Thyroid gland (tissue), 4 donors: ENCODE results near the gene LILRB2. TPM values are rescaled to one million over a fixed set of nuclear protein-coding genes. Genes with fewer than 3 reads are reported as not detected.

ENCODE experiments used
- DNase-seq, 2 donors: peaks; one replicate each; pipeline ENCODE4 v3.0.0-alpha.2; 2019
- H3K27ac ChIP-seq, 3 donors: fragments of 200-600 bp; sonication (generic); 1 replicate in 2 of 3; 2 replicates in 1 of 3; pipeline ENCODE4 v1.5.1; 2016 to 2019; ENCODE audit warnings: mild to moderate bottlenecking in 1 of 3, moderate library complexity in 1 of 3
- H3K27me3 ChIP-seq: fragments of 200-600 bp; sonication (generic); one replicate; pipeline ENCODE4 v1.5.1; 2019
- H3K36me3 ChIP-seq, 2 donors: fragments of 200-600 bp; sonication (generic); one replicate each; pipeline ENCODE4 v1.5.1; 2016 to 2019
- H3K4me1 ChIP-seq, 2 donors: fragments of 200-600 bp; sonication (generic); one replicate each; pipeline ENCODE4 v1.5.1; 2017 to 2019
- H3K4me3 ChIP-seq, 3 donors: fragments of 200-600 bp; sonication (generic); replicated peaks in 1 of 3; 1 replicate in 2 of 3; 2 replicates in 1 of 3; pipeline ENCODE4 v1.5.1; 2016; ENCODE audit warnings: mild to moderate bottlenecking in 1 of 3
- H3K9me3 ChIP-seq: fragments of 200-600 bp; sonication (generic); one replicate; pipeline ENCODE4 v1.5.1; 2017
- POLR2A ChIP-seq, 2 donors: fragments of 450-650 bp; IDR thresholded peaks; one replicate each; pipeline ENCODE4 v1.6.1; 2017; ENCODE audit warnings: antibody characterized with exemption in 2 of 2, mild to moderate bottlenecking in 2 of 2, moderate library complexity in 1 of 2
- WGBS, 2 donors: methylation state at CpG; one replicate each; pipeline ENCODE4 v1.1.5; 2017; 5-methylcytosine and 5-hydroxymethylcytosine counted together
- intact Hi-C: fragments of 100-400 bp; cut with DNase I; formaldehyde crosslinking; loops from one replicate; pipeline ENCODE4 v1.15.1; 2023
- total RNA-seq, 4 donors: library from RNA; depleted of rRNA; stranded (reverse); fragments of >200 nt; gene quantifications; one replicate each; pipeline ENCODE4 v1.2.3, GENCODE V29; 2016
- TF ChIP-seq, protein P1 (sequence below), 6 experiments: fragments of 200-600 bp in 3 of 6; fragments of 450-650 bp in 3 of 6; sonication (generic) in 3 of 6; IDR thresholded peaks; one replicate each; pipeline ENCODE4 v1.5.1; 2016 to 2019; ENCODE audit warnings: antibody characterized with exemption in 6 of 6, mild to moderate bottlenecking in 2 of 6, inconsistent platforms in 1 of 6, moderate library complexity in 1 of 6

The LILRB2 gene
- total RNA-seq, 4 donors from 2014 or later: 0.67 to 2.0 (median 1.1) TPM

DNA sequence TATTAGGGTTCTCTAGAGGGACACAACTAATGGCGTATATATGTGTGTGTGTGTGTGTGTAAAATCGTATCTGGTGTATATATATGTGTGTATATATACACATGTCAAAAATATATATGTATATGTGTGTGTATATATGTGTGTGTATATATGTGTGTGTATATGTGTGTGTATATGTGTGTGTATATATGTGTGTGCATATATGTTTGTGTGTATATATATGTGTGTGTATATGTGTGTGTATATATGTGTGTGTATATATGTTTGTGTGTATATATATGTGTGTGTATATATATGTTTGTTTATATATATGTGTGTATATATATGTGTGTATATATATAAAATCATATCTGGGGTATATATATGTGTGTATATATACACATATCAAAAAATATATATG is 18.4 kb downstream of the LILRB2 start:
- no peaks in the 10 kb centered on the region for H3K27me3 ChIP-seq
- H3K4me3 ChIP-seq: no peak overlapping the region
- WGBS, 2 donors: 92 to 93% methylated on average over 2 of the region's 2 CpGs
- intact Hi-C loops: no loop called here
- DNase-seq: no peak
- H3K4me1 ChIP-seq: no peaks in the 10 kb centered on the region
- no peak for TF ChIP-seq POLR2A (IDR thresholded peaks at IDR 0.05)
- TF ChIP-seq, protein P1, sequence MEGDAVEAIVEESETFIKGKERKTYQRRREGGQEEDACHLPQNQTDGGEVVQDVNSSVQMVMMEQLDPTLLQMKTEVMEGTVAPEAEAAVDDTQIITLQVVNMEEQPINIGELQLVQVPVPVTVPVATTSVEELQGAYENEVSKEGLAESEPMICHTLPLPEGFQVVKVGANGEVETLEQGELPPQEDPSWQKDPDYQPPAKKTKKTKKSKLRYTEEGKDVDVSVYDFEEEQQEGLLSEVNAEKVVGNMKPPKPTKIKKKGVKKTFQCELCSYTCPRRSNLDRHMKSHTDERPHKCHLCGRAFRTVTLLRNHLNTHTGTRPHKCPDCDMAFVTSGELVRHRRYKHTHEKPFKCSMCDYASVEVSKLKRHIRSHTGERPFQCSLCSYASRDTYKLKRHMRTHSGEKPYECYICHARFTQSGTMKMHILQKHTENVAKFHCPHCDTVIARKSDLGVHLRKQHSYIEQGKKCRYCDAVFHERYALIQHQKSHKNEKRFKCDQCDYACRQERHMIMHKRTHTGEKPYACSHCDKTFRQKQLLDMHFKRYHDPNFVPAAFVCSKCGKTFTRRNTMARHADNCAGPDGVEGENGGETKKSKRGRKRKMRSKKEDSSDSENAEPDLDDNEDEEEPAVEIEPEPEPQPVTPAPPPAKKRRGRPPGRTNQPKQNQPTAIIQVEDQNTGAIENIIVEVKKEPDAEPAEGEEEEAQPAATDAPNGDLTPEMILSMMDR (IDR thresholded peaks at IDR 0.05): no peak
- no peaks in the 10 kb centered on the region for H3K9me3 ChIP-seq
- no peak overlapping the region for H3K27ac ChIP-seq
- no peaks in the 10 kb centered on the region for H3K36me3 ChIP-seq

DNA sequence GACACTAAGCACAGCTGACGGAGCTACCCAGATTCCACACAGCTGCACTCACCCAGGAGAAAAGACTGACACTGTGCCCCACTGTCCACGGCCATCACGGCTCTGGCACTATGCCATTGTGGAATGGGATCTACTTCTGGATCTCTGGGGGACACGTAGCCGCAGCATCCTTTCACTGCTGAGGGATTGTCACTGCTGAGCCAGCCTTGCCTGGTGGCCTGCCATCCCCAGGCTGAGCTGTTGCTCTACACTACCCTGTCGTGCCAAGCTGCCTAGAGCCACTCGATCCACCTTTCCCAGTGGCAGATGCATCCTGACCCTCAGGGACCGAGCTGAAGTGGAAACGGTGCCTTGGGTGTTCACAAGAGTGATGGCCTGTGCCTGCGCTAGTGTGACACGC is 18.8 kb downstream of the LILRB2 start:
- DNase-seq: no peak
- TF ChIP-seq, protein P1 (IDR thresholded peaks at IDR 0.05): no peak
- no peak for TF ChIP-seq POLR2A (IDR thresholded peaks at IDR 0.05)
- Histone ChIP-seq H3K4me1 (no peaks in the 10 kb centered on the region), H3K4me3 (no peak overlapping the region), H3K27me3 (no peaks in the 10 kb centered on the region), H3K36me3 (no peaks in the 10 kb centered on the region), H3K27ac (no peak overlapping the region), H3K9me3 (no peaks in the 10 kb centered on the region)
- 79 to 90% methylated on average over 9 to 11 of the region's 11 CpGs for WGBS, 2 donors
- intact Hi-C loops: no loop called here

DNA sequence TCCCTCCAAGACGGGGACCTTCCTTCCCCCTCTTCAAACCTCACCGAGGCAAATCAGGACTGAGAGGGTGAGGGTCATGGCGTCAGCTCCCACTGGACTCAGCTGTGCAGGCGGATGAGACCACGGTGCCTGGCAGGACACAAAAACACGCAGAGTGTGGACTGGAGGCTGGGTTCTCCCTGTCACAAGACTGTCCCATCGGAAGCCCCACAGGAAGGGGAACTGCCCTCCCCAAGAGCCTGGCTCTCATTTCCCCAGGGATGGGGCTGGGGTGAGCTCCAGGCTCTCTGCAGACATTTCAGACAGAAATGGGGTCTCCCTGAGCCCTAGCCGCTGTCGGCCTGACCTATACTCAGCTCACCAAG is 23.8 kb downstream of the LILRB2 start, which contains the start of gene LILRB5:
Gene LILRB5, minus strand, starts transcription at position 158 of the 365 bp plus-strand sequence. Its CDS starts 80 bp downstream, at position 78.
- TF ChIP-seq, protein P1 (IDR thresholded peaks at IDR 0.05): no peak
- no peak for TF ChIP-seq POLR2A (IDR thresholded peaks at IDR 0.05)
- Histone ChIP-seq H3K36me3 (no peaks in the 10 kb centered on the region), H3K4me3 (no peak within 1 kb of the TSS), H3K9me3 (no peaks in the 10 kb centered on the region), H3K27ac (no peak within 1 kb of the TSS), H3K4me1 (no peaks in the 10 kb centered on the region), H3K27me3 (no peaks in the 10 kb centered on the region)
- DNase-seq: no peak
- WGBS, 2 donors: 48 to 67% methylated on average over 8 to 9 of the region's 9 CpGs
- intact Hi-C loops: no loop called here

DNA sequence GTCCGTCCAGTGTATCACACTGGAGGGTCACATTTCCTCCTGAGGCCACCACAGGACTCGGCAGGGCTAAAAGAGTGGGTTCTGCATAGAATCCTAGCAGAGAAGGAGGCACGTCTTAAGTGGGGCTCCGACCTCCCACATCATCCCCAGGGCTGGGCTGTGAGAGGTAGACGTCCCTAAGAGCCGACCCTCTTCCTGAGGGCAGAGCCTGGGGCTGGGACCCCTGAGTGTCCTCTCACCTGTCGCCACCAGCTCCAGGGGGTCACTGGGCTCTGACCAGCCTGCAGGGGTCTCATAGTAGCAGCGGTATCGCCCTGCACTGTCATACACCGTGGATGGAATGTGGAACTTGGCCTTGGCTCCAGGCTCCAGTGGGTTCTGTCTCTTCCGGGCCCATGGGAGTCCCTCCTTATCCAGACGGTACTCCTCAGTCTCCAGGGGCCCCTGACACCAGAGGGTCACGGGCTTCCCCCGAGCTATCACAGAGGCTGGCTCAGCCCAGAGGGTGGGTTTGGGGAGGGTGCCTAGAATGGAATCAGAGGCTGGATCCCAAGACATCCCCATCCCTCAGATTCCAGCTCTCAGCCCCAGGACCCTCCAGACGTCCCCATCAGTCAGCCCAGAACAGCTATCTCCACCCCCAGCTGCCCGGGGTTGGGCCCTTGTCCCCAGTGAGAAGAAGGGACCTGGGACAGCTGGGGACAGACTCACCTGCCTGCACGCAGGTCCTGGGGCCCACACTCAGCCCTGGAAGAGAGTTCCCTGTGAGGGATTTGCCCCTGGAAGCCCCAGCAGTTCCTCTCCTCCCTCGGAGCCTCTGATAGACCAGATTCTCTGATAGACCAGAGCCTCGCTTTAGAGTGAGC is 24.4 kb downstream of the LILRB2 start:
- no peaks in the 10 kb centered on the region for H3K36me3 ChIP-seq
- no peaks in the 10 kb centered on the region for H3K4me1 ChIP-seq
- DNase-seq: no peak
- intact Hi-C loops: no loop called here
- no peak overlapping the region for H3K4me3 ChIP-seq
- no peak overlapping the region for H3K27ac ChIP-seq
- no peaks in the 10 kb centered on the region for H3K27me3 ChIP-seq
- 74 to 78% methylated on average over 12 to 19 of the region's 19 CpGs for WGBS, 2 donors
- no peak for TF ChIP-seq POLR2A (IDR thresholded peaks at IDR 0.05)
- TF ChIP-seq, protein P1 (IDR thresholded peaks at IDR 0.05): no peak
- H3K9me3 ChIP-seq: no peaks in the 10 kb centered on the region

DNA sequence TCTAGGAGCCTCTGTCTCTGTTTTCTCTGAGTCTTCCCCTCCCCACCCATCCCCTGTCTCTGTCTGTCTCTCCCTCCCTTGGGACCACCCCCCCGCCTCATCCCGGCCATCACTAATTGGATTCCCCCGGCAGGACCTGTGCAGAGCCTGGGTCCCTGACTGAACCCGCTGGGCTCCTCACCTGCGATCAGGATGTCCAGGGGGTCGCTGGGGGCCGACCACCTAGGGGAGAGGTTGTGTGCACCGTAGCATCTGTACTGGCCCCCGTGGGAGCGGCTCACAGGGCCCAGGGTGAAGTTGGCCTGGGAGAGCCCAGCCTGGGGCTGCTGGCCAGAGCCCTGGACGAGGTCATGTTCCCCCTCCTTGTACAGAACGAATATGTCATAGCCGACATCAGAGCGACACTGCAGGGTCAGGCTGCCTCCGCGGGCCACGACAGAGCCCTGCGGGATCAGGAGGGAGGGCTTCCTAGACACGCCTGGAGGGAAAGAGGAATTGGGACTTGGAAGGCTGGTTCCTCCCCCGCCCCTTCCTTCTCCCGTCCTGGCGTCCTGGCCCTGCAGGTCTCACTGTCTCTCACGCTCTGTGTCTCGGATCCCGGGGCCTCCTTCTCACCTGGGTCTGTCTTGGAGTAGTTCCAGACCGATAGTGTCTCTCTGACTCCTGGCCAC is 25.7 kb downstream of the LILRB2 start:
- Histone ChIP-seq H3K9me3 (no peaks in the 10 kb centered on the region), H3K27ac (no peak overlapping the region), H3K4me3 (no peak overlapping the region), H3K27me3 (no peaks in the 10 kb centered on the region), H3K4me1 (no peaks in the 10 kb centered on the region), H3K36me3 (no peaks in the 10 kb centered on the region)
- no peak for TF ChIP-seq POLR2A (IDR thresholded peaks at IDR 0.05)
- TF ChIP-seq, protein P1 (IDR thresholded peaks at IDR 0.05): no peak
- WGBS, 2 donors: 63 to 67% methylated on average over 4 to 17 of the region's 26 CpGs
- DNase-seq: no peak
- intact Hi-C loops: no loop called here
